GM12878 (cell line): Measurements from ENCODE around the gene FAM3B. TPM values are rescaled to one million over a fixed set of nuclear protein-coding genes. Genes with fewer than 3 reads are reported as not detected.

Experiments
- ATF7 ChIP-seq: fragments of 450-650 bp; IDR thresholded peaks from 2 replicates; pipeline ENCODE4 v1.6.1; 2016; ENCODE audit warnings: low read depth, mild to moderate bottlenecking
- BHLHE40 ChIP-seq, 2 experiments: fragments of 450-650 bp in 1 of 2; IDR thresholded peaks; 2 replicates each; pipeline ENCODE4 v1.6.1; 2011 to 2017; ENCODE audit warnings: low read depth in 2 of 2, borderline replicate concordance in 1 of 2, improper control_type of control experiment in 1 of 2, low read length in 1 of 2, mild to moderate bottlenecking in 1 of 2
- BMI1 ChIP-seq: fragments of 450-650 bp; IDR thresholded peaks from 2 replicates; pipeline ENCODE4 v1.6.1; 2016; ENCODE audit warnings: mild to moderate bottlenecking, moderate library complexity, borderline replicate concordance
- CREB1 ChIP-seq: IDR thresholded peaks from 2 replicates; pipeline ENCODE4 v1.6.1; 2012; ENCODE audit warnings: low read depth, mild to moderate bottlenecking, inconsistent platforms
- EED ChIP-seq: sonication (generic); IDR thresholded peaks from 2 replicates; pipeline ENCODE4 v1.6.1; 2016; ENCODE audit warnings: antibody characterized with exemption, low read depth
- IKZF1 ChIP-seq: fragments of 450-650 bp; conservative IDR thresholded peaks from 2 replicates; pipeline ENCODE4 v1.6.1; 2017; ENCODE audit warnings: antibody characterized with exemption, mild to moderate bottlenecking
- IKZF2 ChIP-seq, 2 experiments: fragments of 450-650 bp; IDR thresholded peaks; 2 replicates each; pipeline ENCODE4 v1.6.1; 2017; ENCODE audit warnings: mild to moderate bottlenecking in 2 of 2, moderate library complexity in 2 of 2
- MEF2B ChIP-seq: fragments of 450-650 bp; IDR thresholded peaks from 2 replicates; pipeline ENCODE4 v1.6.1; 2018; ENCODE audit warnings: mild to moderate bottlenecking, moderate library complexity; ENCODE audit not compliant: partially characterized antibody, poor library complexity, severe bottlenecking
- NBN ChIP-seq: fragments of 450-650 bp; IDR thresholded peaks from 2 replicates; pipeline ENCODE4 v1.6.1; 2016
- PAX5 ChIP-seq: IDR thresholded peaks from 2 replicates; pipeline ENCODE4 v1.6.1; 2011; ENCODE audit warnings: low read depth, low read length, borderline replicate concordance
- POLR2A ChIP-seq: IDR thresholded peaks from 2 replicates; pipeline ENCODE4 v1.6.1; 2011; ENCODE audit warnings: low read depth, mild to moderate bottlenecking, low read length
- RAD51 ChIP-seq: fragments of 450-650 bp; IDR thresholded peaks from 2 replicates; pipeline ENCODE4 v1.6.1; 2016; ENCODE audit warnings: moderate library complexity, mild to moderate bottlenecking, inconsistent platforms
- SIN3A ChIP-seq: IDR thresholded peaks from 2 replicates; pipeline ENCODE4 v1.6.1; 2012; ENCODE audit warnings: low read depth, low read length, improper control_type of control experiment
- SPI1 ChIP-seq: IDR thresholded peaks from 2 replicates; pipeline ENCODE4 v1.6.1; 2011; ENCODE audit warnings: low read depth, mild to moderate bottlenecking, low read length, moderate library complexity, borderline replicate concordance; ENCODE audit not compliant: insufficient read depth
- TCF7 ChIP-seq: IDR thresholded peaks from 2 replicates; pipeline ENCODE4 v1.6.1; 2014; ENCODE audit warnings: antibody characterized with exemption, borderline replicate concordance
- ZBED1 ChIP-seq: IDR thresholded peaks from 2 replicates; pipeline ENCODE4 v1.6.1; 2016; ENCODE audit warnings: borderline replicate concordance
- ZNF274 ChIP-seq: IDR thresholded peaks from one replicate; pipeline ENCODE4 v1.8.0; 2011; ENCODE audit not compliant: insufficient read length, insufficient read depth
- polyA plus RNA-seq, 11 experiments: library from polyadenylated mRNA; depleted of rRNA in 4 of 11; unstranded in 6 of 11; stranded (reverse) in 5 of 11; fragments of >200 nt; fragmentation: Nextera tagmentation in 4 of 11; fragmentation: Illumina TruSeq in 1 of 11; extraction: Ambion mirVana in 4 of 11; extraction: Trizol in 1 of 11; gene quantifications; 1 replicate in 1 of 11; 2 replicates in 10 of 11; pipeline versions ENCODE4 v1.2.1 to v1.2.3, GENCODE V29; 2011 to 2016; ENCODE audit warnings: inconsistent platforms in 2 of 11, missing spikeins in 2 of 11, low read depth in 1 of 11
- total RNA-seq, 4 experiments: library from RNA; depleted of rRNA in 3 of 4; stranded (reverse); fragments of >200 nt in 3 of 4; fragmentation: Illumina TruSeq in 1 of 4; extraction: Trizol in 1 of 4; gene quantifications; 2 replicates each; pipeline versions ENCODE4 v1.2.1 to v1.2.3, GENCODE V29; 2013 to 2021
- TF ChIP-seq, protein P1 (sequence below): fragments of 450-650 bp; IDR thresholded peaks from 2 replicates; pipeline ENCODE4 v1.6.1; 2017; ENCODE audit warnings: antibody characterized with exemption, mild to moderate bottlenecking, moderate library complexity
- TF ChIP-seq, protein P2 (sequence below): fragments of 450-650 bp; IDR thresholded peaks from 2 replicates; pipeline ENCODE4 v1.6.1; 2017; ENCODE audit warnings: mild to moderate bottlenecking, low read depth, inconsistent platforms; ENCODE audit not compliant: poor library complexity, severe bottlenecking
- TF ChIP-seq, protein P3 (sequence below): IDR thresholded peaks from 2 replicates; pipeline ENCODE4 v1.6.1; 2012; ENCODE audit warnings: low read depth, low read length, improper control_type of control experiment
- TF ChIP-seq, protein P4 (sequence below): IDR thresholded peaks from 2 replicates; pipeline ENCODE4 v1.6.1; 2011; ENCODE audit warnings: mild to moderate bottlenecking, low read depth, low read length, moderate library complexity; ENCODE audit not compliant: insufficient replicate concordance
- TF ChIP-seq, protein P5 (sequence below): IDR thresholded peaks from 2 replicates; pipeline ENCODE4 v1.6.1; 2011; ENCODE audit warnings: borderline replicate concordance, low read depth, mild to moderate bottlenecking, moderate library complexity, low read length; ENCODE audit not compliant: insufficient read depth, poor library complexity, severe bottlenecking

FAM3B gene
- total and polyA plus RNA-seq, 10 of the 15 experiments (the other 5 are each of a cell fraction or from before 2014, with no cell fraction given): 0.12 TPM; not detected in 9

DNA sequence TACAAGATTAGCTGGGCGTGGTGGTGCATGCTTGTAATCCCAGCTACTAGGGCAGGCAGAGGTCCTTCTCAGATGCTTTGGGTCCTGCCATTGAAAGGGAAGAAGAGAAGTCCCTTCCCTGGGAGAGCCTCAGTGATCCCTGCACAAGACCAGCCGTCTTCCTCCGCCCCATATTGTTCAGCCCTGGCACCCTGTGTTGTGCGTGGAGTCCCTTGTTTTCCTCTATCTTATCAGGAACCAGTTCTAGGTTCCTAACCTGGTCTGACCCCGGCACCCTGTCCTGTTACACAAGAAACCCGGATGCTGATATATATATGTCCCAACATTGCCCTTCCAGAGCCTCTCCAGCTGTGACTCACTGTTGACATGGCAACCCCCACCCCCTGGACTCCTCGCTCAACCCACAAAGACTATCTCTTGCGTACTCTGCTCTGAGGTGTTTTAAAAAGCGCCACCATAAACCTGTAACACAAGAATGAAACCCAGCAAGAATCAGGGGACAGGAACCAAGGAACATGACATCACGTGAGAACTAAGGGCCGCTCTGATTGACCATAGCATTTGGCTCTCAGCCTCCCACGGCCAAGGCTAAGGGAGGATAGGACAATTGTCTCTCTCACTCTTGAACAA lies 50.0 kb downstream of the FAM3B start (continued):
- TF ChIP-seq, protein P1, sequence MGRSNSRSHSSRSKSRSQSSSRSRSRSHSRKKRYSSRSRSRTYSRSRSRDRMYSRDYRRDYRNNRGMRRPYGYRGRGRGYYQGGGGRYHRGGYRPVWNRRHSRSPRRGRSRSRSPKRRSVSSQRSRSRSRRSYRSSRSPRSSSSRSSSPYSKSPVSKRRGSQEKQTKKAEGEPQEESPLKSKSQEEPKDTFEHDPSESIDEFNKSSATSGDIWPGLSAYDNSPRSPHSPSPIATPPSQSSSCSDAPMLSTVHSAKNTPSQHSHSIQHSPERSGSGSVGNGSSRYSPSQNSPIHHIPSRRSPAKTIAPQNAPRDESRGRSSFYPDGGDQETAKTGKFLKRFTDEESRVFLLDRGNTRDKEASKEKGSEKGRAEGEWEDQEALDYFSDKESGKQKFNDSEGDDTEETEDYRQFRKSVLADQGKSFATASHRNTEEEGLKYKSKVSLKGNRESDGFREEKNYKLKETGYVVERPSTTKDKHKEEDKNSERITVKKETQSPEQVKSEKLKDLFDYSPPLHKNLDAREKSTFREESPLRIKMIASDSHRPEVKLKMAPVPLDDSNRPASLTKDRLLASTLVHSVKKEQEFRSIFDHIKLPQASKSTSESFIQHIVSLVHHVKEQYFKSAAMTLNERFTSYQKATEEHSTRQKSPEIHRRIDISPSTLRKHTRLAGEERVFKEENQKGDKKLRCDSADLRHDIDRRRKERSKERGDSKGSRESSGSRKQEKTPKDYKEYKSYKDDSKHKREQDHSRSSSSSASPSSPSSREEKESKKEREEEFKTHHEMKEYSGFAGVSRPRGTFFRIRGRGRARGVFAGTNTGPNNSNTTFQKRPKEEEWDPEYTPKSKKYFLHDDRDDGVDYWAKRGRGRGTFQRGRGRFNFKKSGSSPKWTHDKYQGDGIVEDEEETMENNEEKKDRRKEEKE: no peak
- TF ChIP-seq IKZF2 (IDR thresholded peaks at IDR 0.05) (peak in 1 of 2 experiments; percentile 24; a peak in 2 of 4 replicates), BMI1 (peak; percentile 73; the same call in 1 of the 2 replicates), POLR2A (no peak), EED (peak; percentile 50; the same call in 1 of the 2 replicates), RAD51 (peak; percentile 77), SPI1 (peak; percentile 19; the same call in 1 of the 2 replicates), PAX5 (0 out of 2 replicates have a peak, but pooled peaks have one; percentile 53), ATF7 (peak; percentile 78), TCF7 (no peak), IKZF1 (peak; percentile 34), ZNF274 (no peak), SIN3A (0 out of 2 replicates have a peak, but pooled peaks have one; percentile 36), ZBED1 (0 out of 2 replicates have a peak, but pooled peaks have one; percentile 26), MEF2B (peak; percentile 41), CREB1 (no peak), NBN (0 out of 2 replicates have a peak, but pooled peaks have one; percentile 19), BHLHE40 (IDR thresholded peaks at IDR 0.05; ENCODE audit: borderline replicate concordance in 1 of 2, low read depth in 2 of 2, low read length in 1 of 2) (peak; percentile 85 to 87)
- TF ChIP-seq, protein P2, sequence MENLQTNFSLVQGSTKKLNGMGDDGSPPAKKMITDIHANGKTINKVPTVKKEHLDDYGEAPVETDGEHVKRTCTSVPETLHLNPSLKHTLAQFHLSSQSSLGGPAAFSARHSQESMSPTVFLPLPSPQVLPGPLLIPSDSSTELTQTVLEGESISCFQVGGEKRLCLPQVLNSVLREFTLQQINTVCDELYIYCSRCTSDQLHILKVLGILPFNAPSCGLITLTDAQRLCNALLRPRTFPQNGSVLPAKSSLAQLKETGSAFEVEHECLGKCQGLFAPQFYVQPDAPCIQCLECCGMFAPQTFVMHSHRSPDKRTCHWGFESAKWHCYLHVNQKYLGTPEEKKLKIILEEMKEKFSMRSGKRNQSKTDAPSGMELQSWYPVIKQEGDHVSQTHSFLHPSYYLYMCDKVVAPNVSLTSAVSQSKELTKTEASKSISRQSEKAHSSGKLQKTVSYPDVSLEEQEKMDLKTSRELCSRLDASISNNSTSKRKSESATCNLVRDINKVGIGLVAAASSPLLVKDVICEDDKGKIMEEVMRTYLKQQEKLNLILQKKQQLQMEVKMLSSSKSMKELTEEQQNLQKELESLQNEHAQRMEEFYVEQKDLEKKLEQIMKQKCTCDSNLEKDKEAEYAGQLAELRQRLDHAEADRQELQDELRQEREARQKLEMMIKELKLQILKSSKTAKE: peak; percentile 13
- TF ChIP-seq, protein P3, sequence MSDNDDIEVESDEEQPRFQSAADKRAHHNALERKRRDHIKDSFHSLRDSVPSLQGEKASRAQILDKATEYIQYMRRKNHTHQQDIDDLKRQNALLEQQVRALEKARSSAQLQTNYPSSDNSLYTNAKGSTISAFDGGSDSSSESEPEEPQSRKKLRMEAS: 0 out of 2 replicates have a peak, but pooled peaks have one; percentile 27
- TF ChIP-seq, protein P4, sequence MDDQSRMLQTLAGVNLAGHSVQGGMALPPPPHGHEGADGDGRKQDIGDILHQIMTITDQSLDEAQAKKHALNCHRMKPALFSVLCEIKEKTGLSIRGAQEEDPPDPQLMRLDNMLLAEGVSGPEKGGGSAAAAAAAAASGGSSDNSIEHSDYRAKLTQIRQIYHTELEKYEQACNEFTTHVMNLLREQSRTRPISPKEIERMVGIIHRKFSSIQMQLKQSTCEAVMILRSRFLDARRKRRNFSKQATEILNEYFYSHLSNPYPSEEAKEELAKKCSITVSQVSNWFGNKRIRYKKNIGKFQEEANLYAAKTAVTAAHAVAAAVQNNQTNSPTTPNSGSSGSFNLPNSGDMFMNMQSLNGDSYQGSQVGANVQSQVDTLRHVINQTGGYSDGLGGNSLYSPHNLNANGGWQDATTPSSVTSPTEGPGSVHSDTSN: peak; percentile 31
- TF ChIP-seq, protein P5, sequence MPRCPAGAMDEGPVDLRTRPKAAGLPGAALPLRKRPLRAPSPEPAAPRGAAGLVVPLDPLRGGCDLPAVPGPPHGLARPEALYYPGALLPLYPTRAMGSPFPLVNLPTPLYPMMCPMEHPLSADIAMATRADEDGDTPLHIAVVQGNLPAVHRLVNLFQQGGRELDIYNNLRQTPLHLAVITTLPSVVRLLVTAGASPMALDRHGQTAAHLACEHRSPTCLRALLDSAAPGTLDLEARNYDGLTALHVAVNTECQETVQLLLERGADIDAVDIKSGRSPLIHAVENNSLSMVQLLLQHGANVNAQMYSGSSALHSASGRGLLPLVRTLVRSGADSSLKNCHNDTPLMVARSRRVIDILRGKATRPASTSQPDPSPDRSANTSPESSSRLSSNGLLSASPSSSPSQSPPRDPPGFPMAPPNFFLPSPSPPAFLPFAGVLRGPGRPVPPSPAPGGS: no peak
